ENCODE data around the gene ECM2.

DNA sequence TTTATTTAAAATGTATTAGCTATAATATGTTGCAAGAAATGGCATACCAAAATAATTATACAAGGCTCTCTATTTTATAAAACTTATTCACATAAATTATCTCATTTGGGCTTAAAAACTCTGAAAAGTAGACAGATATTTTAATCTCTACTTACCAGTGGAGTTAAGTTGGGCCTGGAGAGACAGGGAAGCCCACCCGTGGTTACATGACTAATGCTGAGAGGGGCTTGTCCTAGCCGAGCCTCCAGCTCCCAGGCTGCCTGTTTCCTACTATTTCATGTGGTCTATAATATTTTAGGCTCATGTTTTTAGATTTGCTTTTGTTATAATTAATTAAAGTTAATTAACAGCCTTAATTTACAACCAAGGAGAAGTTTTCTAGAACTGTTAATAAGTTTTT is 32.6 kb downstream of the ECM2 start:
- TF ChIP-seq, protein P1, sequence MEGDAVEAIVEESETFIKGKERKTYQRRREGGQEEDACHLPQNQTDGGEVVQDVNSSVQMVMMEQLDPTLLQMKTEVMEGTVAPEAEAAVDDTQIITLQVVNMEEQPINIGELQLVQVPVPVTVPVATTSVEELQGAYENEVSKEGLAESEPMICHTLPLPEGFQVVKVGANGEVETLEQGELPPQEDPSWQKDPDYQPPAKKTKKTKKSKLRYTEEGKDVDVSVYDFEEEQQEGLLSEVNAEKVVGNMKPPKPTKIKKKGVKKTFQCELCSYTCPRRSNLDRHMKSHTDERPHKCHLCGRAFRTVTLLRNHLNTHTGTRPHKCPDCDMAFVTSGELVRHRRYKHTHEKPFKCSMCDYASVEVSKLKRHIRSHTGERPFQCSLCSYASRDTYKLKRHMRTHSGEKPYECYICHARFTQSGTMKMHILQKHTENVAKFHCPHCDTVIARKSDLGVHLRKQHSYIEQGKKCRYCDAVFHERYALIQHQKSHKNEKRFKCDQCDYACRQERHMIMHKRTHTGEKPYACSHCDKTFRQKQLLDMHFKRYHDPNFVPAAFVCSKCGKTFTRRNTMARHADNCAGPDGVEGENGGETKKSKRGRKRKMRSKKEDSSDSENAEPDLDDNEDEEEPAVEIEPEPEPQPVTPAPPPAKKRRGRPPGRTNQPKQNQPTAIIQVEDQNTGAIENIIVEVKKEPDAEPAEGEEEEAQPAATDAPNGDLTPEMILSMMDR (IDR thresholded peaks at IDR 0.05; ENCODE audit: insufficient read depth, low read depth, low read length): no peak
- TF ChIP-seq EZH2 (IDR thresholded peaks at IDR 0.05; ENCODE audit: insufficient read depth, low read length): no peak
